H1 (cell line): ENCODE results near the gene CHST1. TPM values are rescaled to one million over a fixed set of nuclear protein-coding genes. Genes with fewer than 3 reads are reported as not detected.
A peak's percentile ranks its signal among the peaks of the same experiment; 100 is the strongest.

Source experiments
- CTCF ChIA-PET: fragments of 300-600 bp; sonication (Branson Sonifier 250); formaldehyde crosslinking; loops from one replicate; lab custom pipeline; 2021; ENCODE audit not compliant: partially characterized antibody; lab: Charles Lee
- POLR2A ChIA-PET: fragments of 300-600 bp; sonication (Branson Sonifier 250); formaldehyde crosslinking; loops from one replicate; lab custom pipeline; 2021; ENCODE audit warnings: inconsistent platforms; ENCODE audit not compliant: partially characterized antibody; lab: Charles Lee
- DNase-seq, 2 experiments: peaks; one replicate each; pipeline versions ENCODE4 v3.0.0 to v3.0.0-alpha.2; 2010 to 2022; ENCODE audit warnings: low spot score in 2 of 2, low read depth in 1 of 2, mixed read lengths in 1 of 2
- FAIRE-seq: peaks from 2 replicates; lab custom pipeline; 2011; peaks lifted over from hg19 to GRCh38; lab: Jason Lieb, UNC
- H2AFZ ChIP-seq: 2 replicates; pipeline ENCODE4 v1.8.1; 2012; ENCODE audit warnings: low read length, inconsistent platforms
- H2AK5ac ChIP-seq: 2 replicates; pipeline ENCODE4 v1.6.1; 2013; ENCODE audit warnings: low read depth, low read length
- H2BK120ac ChIP-seq: replicated peaks from 2 replicates; pipeline ENCODE3; 2013; ENCODE audit warnings: low read depth, low read length, inconsistent platforms
- H2BK12ac ChIP-seq: 2 replicates; pipeline ENCODE4 v1.6.1; 2013; ENCODE audit warnings: low read depth, low read length
- H2BK15ac ChIP-seq: 2 replicates; pipeline ENCODE4 v1.6.1; 2013; ENCODE audit warnings: low read length
- H2BK20ac ChIP-seq: 2 replicates; pipeline ENCODE4 v1.6.1; 2013; ENCODE audit warnings: low read length
- H2BK5ac ChIP-seq: 2 replicates; pipeline ENCODE4 v1.6.1; 2013; ENCODE audit warnings: low read depth, low read length
- H3K14ac ChIP-seq: 2 replicates; pipeline ENCODE4 v1.6.1; 2013; ENCODE audit warnings: inconsistent platforms; ENCODE audit not compliant: insufficient read length
- H3K18ac ChIP-seq: 2 replicates; pipeline ENCODE4 v1.6.1; 2013; ENCODE audit warnings: low read length; ENCODE audit errors: extremely low read depth
- H3K23ac ChIP-seq: 2 replicates; pipeline ENCODE4 v1.6.1; 2013; ENCODE audit warnings: inconsistent platforms; ENCODE audit not compliant: insufficient read length
- H3K23me2 ChIP-seq: 2 replicates; pipeline ENCODE4 v1.6.1; 2013; ENCODE audit warnings: low read depth, low read length
- H3K27ac ChIP-seq: 2 replicates; pipeline ENCODE4 v1.6.1; 2011; ENCODE audit warnings: low read depth, low read length, inconsistent platforms
- H3K27me3 ChIP-seq, 4 experiments: replicated peaks in 1 of 4; 1 replicate in 1 of 4; 2 replicates in 3 of 4; pipeline versions ENCODE4 v1.6.1 to v1.8.1; 2011 to 2013; ENCODE audit warnings: low read length in 3 of 4, mild to moderate bottlenecking in 3 of 4, inconsistent platforms in 2 of 4, mixed read lengths in 2 of 4, moderate library complexity in 1 of 4; ENCODE audit not compliant: control insufficient read depth in 3 of 4, insufficient read depth in 3 of 4; ENCODE audit errors: extremely low read depth in 1 of 4
- H3K36me3 ChIP-seq, 4 experiments: 2 replicates each; pipeline versions ENCODE4 v1.6.1 to v1.8.1; 2011 to 2013; ENCODE audit warnings: mild to moderate bottlenecking in 4 of 4, low read length in 3 of 4, moderate library complexity in 2 of 4, control low read depth in 1 of 4, inconsistent platforms in 1 of 4; ENCODE audit not compliant: insufficient read depth in 4 of 4, control insufficient read depth in 2 of 4
- H3K4ac ChIP-seq: replicated peaks from 2 replicates; pipeline ENCODE3; 2013; ENCODE audit warnings: low read length, low read depth, mixed read lengths, inconsistent platforms; ENCODE audit not compliant: insufficient read length
- H3K4me1 ChIP-seq, 4 experiments: replicated peaks in 1 of 4; 1 replicate in 1 of 4; 2 replicates in 3 of 4; pipeline versions ENCODE4 v1.6.1 to v1.8.1; 2011 to 2013; ENCODE audit warnings: low read length in 3 of 4, inconsistent platforms in 2 of 4, mixed read lengths in 1 of 4; ENCODE audit not compliant: insufficient read depth in 4 of 4, control insufficient read depth in 3 of 4
- H3K4me2 ChIP-seq, 2 experiments: 2 replicates each; pipeline versions ENCODE4 v1.6.1 to v1.8.1; 2011 to 2013; ENCODE audit warnings: low read depth in 2 of 2, low read length in 2 of 2, control low read depth in 1 of 2, inconsistent platforms in 1 of 2, mild to moderate bottlenecking in 1 of 2; ENCODE audit not compliant: insufficient read depth in 1 of 2
- H3K4me3 ChIP-seq, 4 experiments: fragments of 200-600, 300-600 bp in 1 of 4; sonication (generic), shearing (Covaris generic), sonication (Bioruptor Twin) in 1 of 4; 2 replicates each; pipeline versions ENCODE4 v1.5.1 to v1.8.1; 2011 to 2016; ENCODE audit warnings: low read length in 4 of 4, low read depth in 3 of 4, control low read depth in 2 of 4, inconsistent platforms in 2 of 4, mild to moderate bottlenecking in 2 of 4, mixed read lengths in 1 of 4, moderate library complexity in 1 of 4; ENCODE audit not compliant: insufficient read depth in 2 of 4; ENCODE audit errors: extremely low read depth in 1 of 4
- H3K56ac ChIP-seq: replicated peaks from 2 replicates; pipeline ENCODE3; 2013; ENCODE audit warnings: low read depth, mild to moderate bottlenecking, mixed read lengths, low read length, inconsistent platforms; ENCODE audit not compliant: insufficient read length
- H3K79me1 ChIP-seq: 2 replicates; pipeline ENCODE4 v1.6.1; 2013; ENCODE audit warnings: low read depth, low read length, control low read depth
- H3K79me2 ChIP-seq, 2 experiments: 2 replicates each; pipeline versions ENCODE4 v1.6.1 to v1.8.1; 2012 to 2013; ENCODE audit warnings: low read length in 2 of 2, mild to moderate bottlenecking in 2 of 2, inconsistent platforms in 1 of 2; ENCODE audit not compliant: insufficient read depth in 2 of 2, control insufficient read depth in 1 of 2
- H3K9ac ChIP-seq, 4 experiments: replicated peaks in 1 of 4; 1 replicate in 1 of 4; 2 replicates in 3 of 4; pipeline versions ENCODE4 v1.6.1 to v1.8.1; 2011 to 2013; ENCODE audit warnings: low read depth in 3 of 4, low read length in 3 of 4, control low read depth in 2 of 4, mild to moderate bottlenecking in 2 of 4, moderate library complexity in 2 of 4, inconsistent platforms in 1 of 4; ENCODE audit errors: extremely low read depth in 1 of 4
- H3K9me3 ChIP-seq, 2 experiments: 2 replicates each; pipeline versions ENCODE4 v1.6.1 to v1.8.1; 2012 to 2013; ENCODE audit warnings: mild to moderate bottlenecking in 2 of 2, moderate library complexity in 2 of 2, control low read depth in 1 of 2, inconsistent platforms in 1 of 2, low read depth in 1 of 2, low read length in 1 of 2, mixed read lengths in 1 of 2; ENCODE audit not compliant: insufficient read depth in 2 of 2
- H4K20me1 ChIP-seq, 2 experiments: replicated peaks in 1 of 2; 2 replicates each; pipeline versions ENCODE3 to v1.8.1; 2011 to 2013; ENCODE audit warnings: inconsistent platforms in 2 of 2, low read length in 2 of 2, mild to moderate bottlenecking in 1 of 2; ENCODE audit not compliant: insufficient read depth in 2 of 2, control insufficient read depth in 1 of 2
- H4K5ac ChIP-seq: 2 replicates; pipeline ENCODE4 v1.6.1; 2013; ENCODE audit warnings: low read length, low read depth, mixed read lengths, inconsistent platforms; ENCODE audit not compliant: insufficient read length
- H4K8ac ChIP-seq: 2 replicates; pipeline ENCODE4 v1.8.0; 2013; ENCODE audit warnings: mild to moderate bottlenecking, moderate library complexity, low read length, inconsistent platforms; ENCODE audit not compliant: insufficient read depth; ENCODE audit errors: extremely low read depth
- H4K91ac ChIP-seq: replicated peaks from 2 replicates; pipeline ENCODE3; 2013; ENCODE audit warnings: low read length, mixed read lengths, inconsistent platforms; ENCODE audit not compliant: insufficient read length
- CBX8 ChIP-seq: fragments of 300-800, 300-1000 bp; sonication (generic); IDR thresholded peaks from 2 replicates; pipeline ENCODE4 v1.7.1; 2016; ENCODE audit warnings: low read depth, low read length, borderline replicate concordance
- CHD2 ChIP-seq: IDR thresholded peaks from 2 replicates; pipeline ENCODE4 v1.6.1; 2012; ENCODE audit warnings: low read length, improper control_type of control experiment
- CREB1 ChIP-seq: IDR thresholded peaks from 2 replicates; pipeline ENCODE4 v1.6.1; 2012; ENCODE audit warnings: inconsistent platforms
- CTBP2 ChIP-seq: IDR thresholded peaks from 2 replicates; pipeline ENCODE4 v1.7.0; 2011; ENCODE audit warnings: borderline replicate concordance, mild to moderate bottlenecking, moderate library complexity, mixed read lengths, low read length; ENCODE audit not compliant: insufficient read depth, insufficient read length
- KDM5A ChIP-seq: fragments of 200-600 bp; IDR thresholded peaks from 2 replicates; pipeline ENCODE4 v1.7.1; 2012; ENCODE audit warnings: mild to moderate bottlenecking, low read length, inconsistent platforms, mixed read lengths
- MAFK ChIP-seq: IDR thresholded peaks from 2 replicates; pipeline ENCODE4 v1.6.1; 2012; ENCODE audit warnings: low read depth, mild to moderate bottlenecking, improper control_type of control experiment, low read length
- RXRA ChIP-seq: IDR thresholded peaks from 2 replicates; pipeline ENCODE4 v1.6.1; 2011; ENCODE audit warnings: low read depth, mild to moderate bottlenecking, low read length, moderate library complexity; ENCODE audit not compliant: insufficient read depth
- SUZ12 ChIP-seq: fragments of 200-600 bp; sonication (generic); IDR thresholded peaks from 2 replicates; pipeline ENCODE4 v1.6.1; 2012; ENCODE audit warnings: mild to moderate bottlenecking, inconsistent platforms, low read length, moderate library complexity, mixed read lengths
- TAF7 ChIP-seq: optimal IDR thresholded peaks from 2 replicates; pipeline ENCODE3; 2011; ENCODE audit warnings: low read depth, mild to moderate bottlenecking, inconsistent platforms, low read length, moderate library complexity, borderline replicate concordance
- USF2 ChIP-seq: IDR thresholded peaks from 2 replicates; pipeline ENCODE4 v1.6.1; 2011; ENCODE audit warnings: low read length, improper control_type of control experiment
- YY1 ChIP-seq: IDR thresholded peaks from 2 replicates; pipeline ENCODE4 v1.6.1; 2011; ENCODE audit warnings: low read depth, mild to moderate bottlenecking, low read length
- WGBS, 2 experiments: shearing (Covaris generic) in 1 of 2; methylation state at CpG; one replicate each; pipeline versions ENCODE4 v1.1.6 to v1.1.7; 2013 to 2015; ENCODE audit warnings: low lambda C conversion rate in 2 of 2, mixed read lengths in 2 of 2, inconsistent platforms in 1 of 2, low coverage in 1 of 2, missing lambda C conversion rate in 1 of 2; ENCODE audit not compliant: insufficient replicate concordance in 2 of 2, insufficient coverage in 1 of 2, insufficient read length in 1 of 2; ENCODE audit errors: extremely low coverage in 1 of 2, missing lambda C conversion rate in 1 of 2; 5-methylcytosine and 5-hydroxymethylcytosine counted together
- polyA plus RNA-seq, 7 experiments: library from polyadenylated mRNA; depleted of rRNA in 3 of 7; stranded (reverse) in 5 of 7; unstranded in 2 of 7; fragments of >200 nt in 5 of 7; fragments of 200-250 nt in 2 of 7; gene quantifications; 1 replicate in 5 of 7; 2 replicates in 1 of 7; 4 replicates in 1 of 7; pipeline versions ENCODE4 v1.2.1 to v1.2.3, GENCODE V29; 2011 to 2013; ENCODE audit warnings: missing spikeins in 2 of 7, mixed read lengths in 2 of 7
- total RNA-seq: library from RNA; stranded (reverse); fragmentation: NEBNext Ultra II Directional; extraction: Animal tissue kit (Norgen Biotek cat#: 25700); gene quantifications from 2 replicates; pipeline ENCODE4 v1.2.1, GENCODE V29; 2021

The CHST1 gene
- total and polyA plus RNA-seq, 2 of the 8 experiments (the other 6 are each of a cell fraction or from before 2014, with no cell fraction given), result 1.6 to 3.8 TPM

DNA sequence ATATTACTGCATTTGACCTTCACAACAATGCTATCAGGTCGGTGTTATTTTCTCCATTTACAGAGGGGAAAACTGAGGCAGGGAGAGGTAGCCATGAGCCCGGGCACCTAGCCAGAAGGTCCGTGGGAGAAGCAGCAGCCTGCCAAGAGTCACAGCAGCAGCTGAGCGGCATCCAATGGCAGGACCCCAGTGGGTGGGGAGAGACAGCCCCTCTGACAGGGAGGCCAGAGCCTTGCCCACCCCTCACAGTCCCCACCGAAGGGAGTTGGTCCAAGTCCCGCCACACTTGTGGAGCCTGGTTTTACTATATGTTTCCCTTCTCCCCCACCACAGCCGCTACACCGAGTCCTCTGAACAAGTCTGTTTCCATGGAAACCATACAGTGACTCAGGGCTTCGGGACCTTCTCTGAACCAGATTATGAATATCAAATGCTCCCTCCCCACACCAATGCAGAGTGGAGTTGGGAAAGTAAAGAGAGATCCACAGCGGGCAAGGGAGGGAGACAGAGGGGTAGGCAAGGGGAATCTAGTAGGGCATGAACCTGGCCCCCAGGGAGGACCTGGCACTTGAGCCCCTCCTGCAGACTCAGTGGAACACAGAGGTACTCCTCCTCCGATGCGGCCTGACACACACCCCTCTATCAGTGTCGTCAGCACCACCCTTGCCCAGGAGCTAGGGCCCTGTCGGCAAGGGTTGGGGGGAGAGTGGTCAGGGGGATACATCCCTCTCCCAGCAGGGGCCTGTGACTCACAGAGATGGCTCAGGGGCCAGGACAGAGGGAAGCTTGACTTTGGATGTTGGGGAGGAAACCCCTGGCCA lies 2.5 kb downstream of the CHST1 start:
- H2BK20ac ChIP-seq, result no peak overlapping the region
- H3K4ac ChIP-seq, result no peak overlapping the region
- no peaks in the 10 kb centered on the region for H3K79me2 ChIP-seq
- H2BK120ac ChIP-seq, result no peak overlapping the region
- H3K23ac ChIP-seq, result no peak overlapping the region
- no peak overlapping the region for H3K18ac ChIP-seq
- no peaks in the 10 kb centered on the region for H3K9me3 ChIP-seq
- DNase-seq, result no peak
- TF ChIP-seq CHD2, result no peak
- no peak for TF ChIP-seq YY1
- TF ChIP-seq MAFK, result no peak
- TF ChIP-seq SUZ12, result no peak
- no peak for TF ChIP-seq TAF7
- no peak for TF ChIP-seq KDM5A
- TF ChIP-seq CREB1, result no peak
- TF ChIP-seq CTBP2, result no peak
- TF ChIP-seq USF2, result no peak
- no peak for TF ChIP-seq RXRA
- TF ChIP-seq CBX8, result no peak
- TF ChIP-seq, all 59 proteins: peak for 0
- Histone ChIP-seq H3K14ac (no peak overlapping the region), H4K8ac (no peak overlapping the region; the same call in 1 of the 2 replicates), H4K20me1 (peaks cover 2% of the 10 kb centered on the region in 2 experiments), H3K9ac (no peak overlapping the region), H3K79me1 (no peaks in the 10 kb centered on the region), H2BK5ac (no peak overlapping the region), H3K27me3 (peaks cover 11 to 46% (median 37%) of the 10 kb centered on the region in 4 experiments), H3K4me3 (no peak overlapping the region), H4K5ac (no peak overlapping the region), H3K23me2 (peaks cover 12% of the 10 kb centered on the region; the same call in 1 of the 2 replicates), H2AFZ (no peak overlapping the region), H3K56ac (no peak overlapping the region), H2BK15ac (no peak overlapping the region), H3K4me1 (peaks cover 0 to 28% (median 21%) of the 10 kb centered on the region in 4 experiments; a peak in 6 of 7 replicates), H3K36me3 (no peaks in the 10 kb centered on the region), H3K27ac (no peak overlapping the region), H2BK12ac (peak overlapping the region; percentile 71), H3K4me2 (peak overlapping the region in 1 of 2 experiments; percentile 74; a peak in 2 of 4 replicates), H4K91ac (no peak overlapping the region), H2AK5ac (0 out of 2 replicates have a peak overlapping the region, but pooled peaks have one; percentile 69)
- no peak for FAIRE-seq
- 71% methylated on average over 14 of the region's 14 CpGs; no CpG with 5 or more reads in 1 of the 2 experiments for WGBS, 2 experiments
- ChIA-PET CTCF (interaction anchor here (1.7 to 9.1 kb wide), 5 partner anchors 8 to 303 kb away, joined by 3 to 89 read pairs (median 13); no protein-coding TSS in a partner anchor), POLR2A (no interaction called here)
